ENCODE data around the gene RANBP1. TPM values are rescaled to one million over a fixed set of nuclear protein-coding genes. Genes with fewer than 3 reads are reported as not detected.

The RANBP1 gene
- polyA plus RNA-seq, 6 donors from 2014 or later = 73.1 to 107 (median 91.0) TPM

DNA sequence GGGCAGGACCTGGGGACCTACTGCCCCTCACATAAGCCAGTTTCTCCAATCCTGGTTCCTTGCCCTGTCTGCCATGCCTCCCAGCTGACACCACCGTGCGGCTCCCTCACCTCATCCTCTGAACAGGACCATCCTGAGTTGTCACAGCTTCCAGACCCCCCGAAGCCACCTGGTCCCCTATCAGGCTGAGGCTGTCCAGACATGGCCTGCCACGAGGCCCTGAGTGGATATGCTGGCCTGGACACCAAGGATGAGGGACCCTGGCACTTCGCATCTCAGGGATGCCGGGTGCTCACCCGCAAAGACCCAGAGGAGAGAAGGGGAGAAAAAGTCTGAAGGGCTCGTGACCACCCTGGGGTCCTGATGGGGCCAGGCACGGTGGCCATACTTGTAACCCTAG lies 50.8 kb downstream of the RANBP1 start:
- Mint-ChIP-seq H3K9me3 (peaks cover 0 to 6% (median 0%) of the 10 kb centered on the region in 7 donors), H3K27me3 (no peaks in the 10 kb centered on the region), H3K4me3 (no peak overlapping the region), H3K27ac (no peak overlapping the region), H3K4me1 (peaks cover 0 to 4% (median 4%) of the 10 kb centered on the region in 3 donors), H3K36me3 (no peaks in the 10 kb centered on the region)
- ATAC-seq (ENCODE audit: low read depth in 2 of 2) (no peak), DNase-seq (no peak)

DNA sequence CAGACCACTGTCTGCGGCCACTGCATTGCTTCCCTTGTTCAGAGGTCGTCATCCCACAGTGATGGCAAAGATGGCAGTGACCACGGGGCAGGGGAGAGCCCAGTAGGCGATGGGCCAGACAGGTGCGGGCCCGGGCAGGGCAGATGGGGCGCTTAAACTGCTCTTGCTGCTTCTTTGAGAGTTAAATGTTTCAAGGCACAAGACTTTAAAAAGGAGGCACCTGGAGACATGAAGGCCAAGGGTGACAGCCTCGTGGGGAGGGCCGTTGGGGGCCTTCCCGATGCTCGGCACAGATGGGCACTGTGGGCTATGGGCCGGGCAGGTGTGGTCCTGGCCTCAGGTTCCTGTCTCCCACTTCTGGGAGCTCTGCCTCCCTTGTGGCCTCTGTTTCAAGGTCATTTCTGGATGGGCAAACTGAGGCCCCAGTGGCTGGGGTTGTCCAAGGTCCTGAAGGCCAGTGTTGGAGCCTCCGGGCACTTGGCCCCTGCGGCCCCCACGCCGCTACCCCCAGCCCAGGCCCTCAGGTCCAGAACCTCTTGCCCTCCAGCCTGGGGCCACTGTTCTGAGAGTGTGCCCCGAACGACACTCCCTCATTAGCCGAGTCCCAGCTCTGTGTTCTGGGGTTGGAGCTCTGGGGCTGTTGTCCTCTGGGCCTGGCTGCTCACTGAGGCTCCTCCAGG lies 51.9 kb downstream of the RANBP1 start:
- DNase-seq (no peak), ATAC-seq (ENCODE audit: low read depth in 2 of 2) (no peak)
- Mint-ChIP-seq H3K4me1 (peaks cover 0 to 4% (median 4%) of the 10 kb centered on the region in 3 donors), H3K4me3 (no peak overlapping the region), H3K36me3 (no peaks in the 10 kb centered on the region), H3K27ac (no peak overlapping the region), H3K27me3 (no peaks in the 10 kb centered on the region), H3K9me3 (peaks cover 0 to 6% (median 0%) of the 10 kb centered on the region in 7 donors)

DNA sequence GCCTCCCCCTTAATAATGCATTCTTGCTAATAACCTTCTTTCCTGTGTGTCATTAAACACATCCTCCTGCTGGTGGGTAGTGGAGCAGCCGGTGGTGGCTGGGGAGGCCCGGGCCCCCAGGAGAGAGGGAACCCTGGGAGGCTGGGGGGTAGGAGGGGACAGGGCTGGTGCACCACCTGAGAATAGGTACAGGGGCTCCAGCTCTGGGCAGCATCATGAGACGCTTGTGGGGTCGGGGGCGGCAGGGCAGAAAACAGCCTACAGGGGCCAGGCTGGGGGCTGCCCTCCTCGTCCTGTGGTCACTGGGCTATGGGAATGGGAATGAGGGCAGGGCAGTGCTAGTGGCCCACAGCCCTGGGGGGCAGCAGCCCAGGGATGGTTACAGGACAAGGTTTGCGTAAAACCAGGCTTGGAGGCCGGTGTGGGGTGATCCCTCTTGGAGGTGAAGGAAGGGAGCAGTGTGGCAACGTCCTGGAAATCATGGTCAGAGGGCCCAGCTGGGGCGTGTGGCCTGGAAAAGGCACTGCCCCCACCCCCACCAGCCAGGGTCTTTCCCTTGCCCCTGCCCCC lies 53.4 kb downstream of the RANBP1 start:
- Mint-ChIP-seq H3K4me1 (peaks cover 0 to 1% (median 1%) of the 10 kb centered on the region in 3 donors), H3K36me3 (no peaks in the 10 kb centered on the region), H3K27me3 (no peaks in the 10 kb centered on the region), H3K9me3 (peaks cover 0 to 2% (median 0%) of the 10 kb centered on the region in 7 donors), H3K27ac (no peak overlapping the region), H3K4me3 (no peak overlapping the region)
- DNase-seq = no peak
- no peak for ATAC-seq (ENCODE audit: low read depth in 2 of 2)

DNA sequence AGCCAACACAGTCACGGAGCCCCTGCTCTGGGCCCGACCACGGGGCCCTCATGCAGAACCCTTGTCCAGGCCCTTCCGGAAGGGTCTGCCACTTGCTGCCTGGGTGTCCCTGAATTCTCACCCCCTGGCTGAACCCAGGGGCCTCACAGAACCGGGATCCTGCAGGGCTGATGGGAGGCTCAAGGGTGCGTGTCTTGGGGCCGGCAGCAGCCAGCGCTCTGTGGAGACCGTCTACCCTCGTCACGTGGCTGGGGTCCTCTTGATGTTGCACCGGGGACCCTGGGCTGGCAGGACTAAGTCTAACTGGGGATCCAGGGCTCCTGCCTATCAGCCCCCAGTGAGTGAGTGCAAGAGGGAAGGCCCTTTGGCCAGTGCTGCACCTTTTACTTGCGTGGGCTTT lies 54.3 kb downstream of the RANBP1 start:
- Mint-ChIP-seq H3K27me3 (no peaks in the 10 kb centered on the region), H3K4me3 (no peak overlapping the region), H3K4me1 (no peaks in the 10 kb centered on the region), H3K36me3 (no peaks in the 10 kb centered on the region), H3K27ac (peak overlapping the region in 2 of 6 donors; percentile 79 to 94), H3K9me3 (no peaks in the 10 kb centered on the region)
- ATAC-seq (ENCODE audit: low read depth in 2 of 2) (no peak), DNase-seq (no peak)

DNA sequence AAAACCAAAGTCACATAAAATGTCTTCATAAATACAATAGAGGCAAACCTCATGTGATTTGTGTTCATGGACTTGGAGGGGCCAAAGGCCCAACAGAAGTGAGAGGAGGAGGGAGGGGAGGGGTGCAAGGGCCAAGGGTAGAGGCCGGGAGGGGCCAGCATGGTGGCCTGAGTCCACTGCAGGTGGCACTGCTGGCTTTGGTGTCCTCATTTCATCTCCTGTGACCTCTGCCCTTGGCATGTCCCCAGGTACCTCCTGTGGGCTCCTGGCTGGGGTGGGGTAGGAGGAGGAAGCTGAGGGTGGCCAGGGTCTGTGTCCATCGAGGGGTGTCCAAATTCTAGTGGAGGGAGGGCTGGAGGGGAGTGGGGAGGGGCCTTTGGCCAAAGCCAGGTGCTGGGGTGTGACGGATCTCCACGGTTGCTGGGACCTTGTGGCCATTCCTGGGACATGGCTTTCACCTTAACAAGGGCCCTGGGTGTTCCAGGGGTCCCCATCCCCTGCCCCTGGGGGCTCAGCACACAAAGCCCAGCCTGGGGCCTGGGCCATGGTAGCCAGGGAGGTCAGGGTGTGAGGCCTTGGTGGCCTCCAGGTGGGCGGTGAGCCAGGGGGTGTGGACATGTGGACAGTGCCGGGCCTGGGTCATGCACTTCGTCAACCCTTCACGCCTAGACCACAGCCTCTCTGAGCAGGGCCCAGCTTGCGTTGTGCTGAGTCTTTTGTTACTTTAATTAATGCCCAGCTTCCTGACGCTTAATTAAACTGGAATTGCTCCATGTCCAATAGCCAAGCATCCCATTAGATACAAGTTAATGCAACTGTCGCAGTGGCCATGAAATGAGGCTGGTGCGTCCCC lies 55.6 kb downstream of the RANBP1 start:
- Mint-ChIP-seq H3K9me3 (no peaks in the 10 kb centered on the region), H3K4me1 (no peaks in the 10 kb centered on the region), H3K27me3 (no peaks in the 10 kb centered on the region), H3K4me3 (no peak overlapping the region), H3K36me3 (no peaks in the 10 kb centered on the region), H3K27ac (peak overlapping the region in 1 of 6 donors; percentile 51)
- DNase-seq (no peak), ATAC-seq (ENCODE audit: low read depth in 2 of 2) (no peak)

DNA sequence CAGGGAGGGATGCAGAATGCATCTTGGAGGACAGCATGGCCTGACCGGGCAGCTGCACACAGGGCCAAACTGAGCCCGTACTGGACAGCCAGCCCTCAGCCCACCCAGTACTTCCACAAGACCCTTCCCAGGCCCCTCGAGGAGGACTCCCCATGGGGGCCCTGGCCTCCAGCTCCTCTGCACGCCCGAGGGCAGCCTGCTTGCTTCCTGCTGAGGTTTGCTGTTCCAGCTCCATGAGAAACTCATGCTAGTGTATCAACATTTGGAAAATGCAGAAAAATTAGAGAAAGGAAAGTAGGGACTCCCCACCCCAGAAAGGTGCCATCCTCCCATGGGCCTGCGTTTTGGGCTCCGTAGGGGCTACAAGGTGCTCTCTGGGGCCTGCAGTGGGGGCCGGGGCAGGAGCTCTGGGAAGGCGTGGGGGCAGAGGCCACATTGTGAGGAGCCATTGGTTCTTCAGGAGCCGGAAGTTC lies 56.3 kb downstream of the RANBP1 start:
- ATAC-seq (ENCODE audit: low read depth in 2 of 2) (no peak), DNase-seq (no peak)
- Mint-ChIP-seq H3K27me3 (peaks cover 0 to 2% (median 0%) of the 10 kb centered on the region in 3 donors), H3K36me3 (no peaks in the 10 kb centered on the region), H3K4me3 (no peak overlapping the region), H3K27ac (no peak overlapping the region), H3K9me3 (no peaks in the 10 kb centered on the region), H3K4me1 (no peaks in the 10 kb centered on the region)

DNA sequence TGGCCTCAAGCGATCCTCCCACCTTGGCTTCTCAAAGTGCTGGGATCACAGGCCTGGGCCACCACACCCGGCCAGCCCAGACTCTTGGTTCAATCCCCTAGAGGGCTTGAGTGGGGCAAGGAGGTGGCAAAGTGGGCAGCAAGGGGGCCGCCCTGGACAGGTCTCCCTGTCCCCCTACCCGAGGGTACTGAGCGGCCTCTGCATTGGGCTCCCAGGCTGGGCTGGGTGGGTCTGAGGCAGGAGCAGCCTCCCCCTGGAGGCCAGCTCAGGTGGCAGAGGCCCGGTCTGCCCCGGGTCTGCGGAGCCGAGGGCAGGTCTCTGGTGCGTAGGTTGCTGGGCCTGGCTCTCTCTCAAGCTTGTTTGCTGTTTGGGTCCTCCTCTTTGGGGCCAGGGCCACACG lies 57.3 kb downstream of the RANBP1 start:
- Mint-ChIP-seq H3K27ac (no peak overlapping the region), H3K9me3 (no peaks in the 10 kb centered on the region), H3K36me3 (no peaks in the 10 kb centered on the region), H3K4me1 (no peaks in the 10 kb centered on the region), H3K27me3 (peaks cover 0 to 5% (median 0%) of the 10 kb centered on the region in 3 donors), H3K4me3 (no peak overlapping the region)
- DNase-seq = no peak
- no peak for ATAC-seq (ENCODE audit: low read depth in 2 of 2)

DNA sequence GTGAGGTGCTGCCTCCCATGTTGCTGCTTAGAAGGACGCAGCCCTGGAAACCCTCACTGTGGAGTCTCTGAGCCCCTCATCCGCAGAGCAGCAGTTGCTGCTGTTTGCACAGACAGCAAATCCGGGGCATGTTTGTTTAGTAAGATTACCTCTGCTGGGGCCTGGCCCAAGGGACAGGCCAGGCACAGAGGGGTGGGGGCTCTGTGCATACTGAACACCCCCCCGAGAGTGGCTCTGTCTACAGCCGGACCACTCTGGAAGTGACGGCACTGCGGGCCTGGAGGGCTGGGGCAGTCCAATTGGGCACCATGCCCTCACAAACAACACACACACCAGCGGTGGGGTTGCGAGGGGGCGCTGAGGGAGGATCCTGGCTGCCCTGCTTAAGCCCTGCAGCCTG lies 57.9 kb downstream of the RANBP1 start:
- Mint-ChIP-seq H3K27me3 (peaks cover 0 to 5% (median 0%) of the 10 kb centered on the region in 3 donors), H3K9me3 (no peaks in the 10 kb centered on the region), H3K4me1 (no peaks in the 10 kb centered on the region), H3K4me3 (no peak overlapping the region), H3K36me3 (no peaks in the 10 kb centered on the region), H3K27ac (no peak overlapping the region)
- no peak for ATAC-seq (ENCODE audit: low read depth in 2 of 2)
- no peak for DNase-seq

DNA sequence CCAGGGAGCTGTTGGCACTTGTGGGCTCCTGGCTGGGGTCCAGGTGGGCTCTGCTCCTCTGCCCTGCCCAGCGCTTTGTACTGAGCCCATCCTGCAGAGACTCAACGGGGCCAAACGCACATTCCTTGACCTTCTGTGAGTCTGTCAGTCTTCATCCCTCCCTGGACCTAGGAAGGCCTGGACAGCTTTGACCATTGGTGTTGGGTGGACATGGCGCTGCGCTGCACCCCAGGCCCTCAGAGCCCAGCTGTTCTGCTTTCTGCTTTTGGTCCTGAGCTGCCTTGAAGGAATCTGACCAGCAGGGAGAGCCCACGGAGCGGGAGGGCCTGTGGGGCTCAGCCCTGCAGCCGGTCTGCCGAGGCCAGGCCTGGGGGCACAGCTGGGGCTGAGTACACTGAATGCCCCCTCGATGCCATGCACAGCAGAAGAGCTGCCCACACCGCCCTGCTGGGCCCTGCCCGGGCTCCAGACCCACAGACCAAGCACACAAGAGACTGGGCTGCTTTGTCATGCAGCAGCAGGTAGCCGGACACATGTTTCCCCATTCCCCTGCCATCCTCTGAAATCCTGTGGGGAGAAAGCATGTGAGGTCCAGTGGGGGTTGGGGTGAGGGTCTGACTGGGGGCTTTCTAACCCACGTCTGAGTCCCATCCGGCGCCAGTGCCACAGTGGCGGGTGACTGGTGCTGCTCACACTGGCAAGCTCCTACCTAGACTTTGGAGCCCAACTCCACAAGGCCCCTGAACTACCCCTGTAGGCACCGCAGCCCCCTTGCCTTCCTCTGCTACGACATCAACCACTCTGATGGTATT lies 59.1 kb downstream of the RANBP1 start:
- ATAC-seq (ENCODE audit: low read depth in 2 of 2) (no peak), DNase-seq (no peak)
- H3K27me3 Mint-ChIP-seq = peaks cover 0 to 5% (median 0%) of the 10 kb centered on the region in 3 donors
- H3K4me1 Mint-ChIP-seq = no peaks in the 10 kb centered on the region
- no peaks in the 10 kb centered on the region for H3K9me3 Mint-ChIP-seq
- H3K36me3 Mint-ChIP-seq = no peaks in the 10 kb centered on the region
- H3K27ac Mint-ChIP-seq = no peak overlapping the region
- no peak overlapping the region for H3K4me3 Mint-ChIP-seq

DNA sequence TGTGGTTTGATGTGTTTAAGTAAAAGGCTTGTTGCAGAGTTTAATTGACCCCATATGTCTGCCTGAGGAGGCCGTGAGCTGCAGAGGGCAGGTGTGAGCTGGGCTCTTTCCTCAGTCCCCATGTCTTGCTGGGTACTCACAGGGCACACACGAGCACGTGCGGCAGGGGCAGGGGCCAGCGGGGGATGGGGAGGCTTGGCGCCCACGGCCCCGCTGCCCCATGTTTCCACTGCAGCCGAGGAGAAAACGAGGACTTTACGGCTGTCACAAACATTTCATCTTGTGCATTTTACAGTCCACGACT lies 59.6 kb downstream of the RANBP1 start:
- no peak for ATAC-seq (ENCODE audit: low read depth in 2 of 2)
- H3K4me1 Mint-ChIP-seq = no peaks in the 10 kb centered on the region
- H3K9me3 Mint-ChIP-seq = no peaks in the 10 kb centered on the region
- H3K27me3 Mint-ChIP-seq = peaks cover 0 to 5% (median 0%) of the 10 kb centered on the region in 3 donors
- DNase-seq = no peak
- no peaks in the 10 kb centered on the region for H3K36me3 Mint-ChIP-seq
- H3K27ac Mint-ChIP-seq = no peak overlapping the region
- no peak overlapping the region for H3K4me3 Mint-ChIP-seq

DNA sequence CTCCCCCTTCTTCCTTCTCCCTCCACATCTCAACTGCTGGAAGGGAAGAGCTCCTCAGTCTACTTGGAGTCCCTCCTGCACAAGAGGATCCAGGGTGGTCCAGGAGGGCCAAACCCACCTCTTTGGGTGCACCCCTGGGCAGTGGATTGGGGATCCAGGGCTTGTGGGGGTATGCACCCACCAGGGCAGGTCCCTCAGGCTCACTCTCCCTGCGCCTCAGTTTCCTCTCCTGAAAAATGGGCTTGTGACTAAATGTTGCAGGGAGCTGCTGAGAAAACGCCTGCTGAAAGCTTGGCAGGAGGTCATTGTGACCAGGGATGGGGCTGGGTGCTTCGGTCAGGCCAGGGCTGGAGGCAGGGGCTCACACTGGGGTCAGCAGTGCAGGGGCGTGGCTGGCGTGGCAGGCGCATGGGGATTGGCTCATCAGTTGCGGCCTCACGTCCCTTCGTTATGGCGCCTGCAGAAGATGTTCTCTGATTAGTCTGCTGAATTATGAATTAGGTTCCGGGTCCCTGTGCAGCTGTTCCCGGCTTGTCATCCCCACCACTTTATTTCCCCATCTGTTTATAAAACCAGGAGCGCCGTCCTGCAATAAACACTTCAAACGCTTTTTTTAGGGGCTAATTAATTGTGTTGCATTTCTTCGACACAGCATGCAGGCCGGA lies 60.6 kb downstream of the RANBP1 start:
- Mint-ChIP-seq H3K27me3 (peaks cover 0 to 5% (median 0%) of the 10 kb centered on the region in 3 donors), H3K27ac (peak overlapping the region in 1 of 6 donors; percentile 49), H3K4me3 (no peak overlapping the region), H3K4me1 (no peaks in the 10 kb centered on the region), H3K9me3 (no peaks in the 10 kb centered on the region), H3K36me3 (no peaks in the 10 kb centered on the region)
- no peak for DNase-seq
- ATAC-seq (ENCODE audit: low read depth in 2 of 2) = no peak
